K562 (cell line): ENCODE measurements around the gene PRDM8. TPM values are rescaled to one million over a fixed set of nuclear protein-coding genes. Genes with fewer than 3 reads are reported as not detected.

Experiments
- KLF13 ChIP-seq: fragments of 450-650 bp; IDR thresholded peaks from 2 replicates; pipeline ENCODE4 v1.6.1; 2016; ENCODE audit warnings: missing genetic modification characterization, low read depth, mild to moderate bottlenecking, missing compliant biosample characterization, moderate library complexity, borderline replicate concordance
- RBM39 ChIP-seq: fragments of 200-400 bp; formaldehyde crosslinking; optimal IDR thresholded peaks from 2 replicates; pipeline ENCODE3; 2018; ENCODE audit warnings: low read depth, low read length
- SMARCC2 ChIP-seq: fragments of 450-650 bp; IDR thresholded peaks from 2 replicates; pipeline ENCODE4 v1.6.1; 2017; ENCODE audit warnings: antibody characterized with exemption, moderate library complexity, mild to moderate bottlenecking, low read depth
- TOE1 ChIP-seq, 2 experiments: fragments of 450-650 bp in 1 of 2; sonication (generic) in 1 of 2; formaldehyde crosslinking in 1 of 2; IDR thresholded peaks; 2 replicates each; pipeline versions ENCODE4 v1.7.1 to v1.8.0; 2016 to 2022; ENCODE audit warnings: borderline replicate concordance in 2 of 2, mild to moderate bottlenecking in 2 of 2, antibody characterized with exemption in 1 of 2, inconsistent platforms in 1 of 2, low read depth in 1 of 2, missing genetic modification reagents in 1 of 2, moderate library complexity in 1 of 2
- ZNF551 ChIP-seq: fragments of 250-450 bp; sonication (Bioruptor Pico); IDR thresholded peaks from 2 replicates; pipeline ENCODE4 v1.5.0; 2021; ENCODE audit warnings: mild to moderate bottlenecking, moderate library complexity
- polyA plus RNA-seq, 8 experiments: library from polyadenylated mRNA; depleted of rRNA in 4 of 8; stranded (reverse) in 5 of 8; unstranded in 3 of 8; fragments of >200 nt; fragmentation: Nextera tagmentation in 2 of 8; fragmentation: Illumina TruSeq in 1 of 8; extraction: Ambion mirVana in 2 of 8; extraction: Trizol in 1 of 8; gene quantifications; 2 replicates each; pipeline versions ENCODE4 v1.2.1 to v1.2.3, GENCODE V29; 2011 to 2014; ENCODE audit warnings: inconsistent platforms in 1 of 8, missing spikeins in 1 of 8
- total RNA-seq, 7 experiments: library from RNA; depleted of rRNA in 6 of 7; stranded (reverse); fragments of >200 nt in 6 of 7; fragmentation: Illumina TruSeq in 2 of 7; extraction: Trizol in 2 of 7; gene quantifications; 2 replicates each; pipeline versions ENCODE4 v1.2.1 to v1.2.3, GENCODE V29; 2011 to 2021; ENCODE audit warnings: low replicate concordance in 1 of 7
- TF ChIP-seq, protein P1 (sequence below): sonication (generic); formaldehyde crosslinking; IDR thresholded peaks from 2 replicates; pipeline ENCODE4 v1.8.0; 2022; ENCODE audit warnings: mild to moderate bottlenecking, missing genetic modification reagents, borderline replicate concordance
- TF ChIP-seq, protein P2 (sequence below): fragments of 450-650 bp; IDR thresholded peaks from 2 replicates; pipeline ENCODE4 v1.6.1; 2016; ENCODE audit warnings: mild to moderate bottlenecking, moderate library complexity
- TF ChIP-seq, protein P3 (sequence below), 2 experiments: fragments of 150-350 bp in 1 of 2; IDR thresholded peaks; 2 replicates each; pipeline ENCODE4 v1.6.1; 2012 to 2016; ENCODE audit warnings: low read depth in 2 of 2, low read length in 2 of 2, mild to moderate bottlenecking in 1 of 2, moderate library complexity in 1 of 2

PRDM8 gene
- total and polyA plus RNA-seq, 9 of the 15 experiments (the other 6 are each of a cell fraction or from before 2014, with no cell fraction given), result 0.40 TPM; not detected in 8

DNA sequence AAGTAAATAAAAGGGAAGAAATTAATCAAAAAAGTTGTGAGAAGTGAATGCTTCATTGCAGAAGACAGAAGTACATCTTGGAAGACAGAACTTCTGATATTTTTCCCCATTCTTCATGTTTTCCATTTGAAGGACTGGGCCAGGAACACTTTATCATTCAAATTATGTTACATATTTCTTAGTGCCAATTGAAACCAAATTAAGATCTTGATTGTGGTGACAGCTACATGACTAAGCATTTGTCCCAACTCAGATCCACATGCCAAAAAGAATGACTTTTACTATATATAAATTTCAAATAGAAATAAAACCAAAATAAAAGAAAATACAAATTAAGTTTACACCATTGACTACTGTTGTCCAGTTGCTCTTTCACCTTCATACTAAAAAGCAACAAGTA lies 55.1 kb downstream of the PRDM8 start (continued):
- TF ChIP-seq, protein P1, sequence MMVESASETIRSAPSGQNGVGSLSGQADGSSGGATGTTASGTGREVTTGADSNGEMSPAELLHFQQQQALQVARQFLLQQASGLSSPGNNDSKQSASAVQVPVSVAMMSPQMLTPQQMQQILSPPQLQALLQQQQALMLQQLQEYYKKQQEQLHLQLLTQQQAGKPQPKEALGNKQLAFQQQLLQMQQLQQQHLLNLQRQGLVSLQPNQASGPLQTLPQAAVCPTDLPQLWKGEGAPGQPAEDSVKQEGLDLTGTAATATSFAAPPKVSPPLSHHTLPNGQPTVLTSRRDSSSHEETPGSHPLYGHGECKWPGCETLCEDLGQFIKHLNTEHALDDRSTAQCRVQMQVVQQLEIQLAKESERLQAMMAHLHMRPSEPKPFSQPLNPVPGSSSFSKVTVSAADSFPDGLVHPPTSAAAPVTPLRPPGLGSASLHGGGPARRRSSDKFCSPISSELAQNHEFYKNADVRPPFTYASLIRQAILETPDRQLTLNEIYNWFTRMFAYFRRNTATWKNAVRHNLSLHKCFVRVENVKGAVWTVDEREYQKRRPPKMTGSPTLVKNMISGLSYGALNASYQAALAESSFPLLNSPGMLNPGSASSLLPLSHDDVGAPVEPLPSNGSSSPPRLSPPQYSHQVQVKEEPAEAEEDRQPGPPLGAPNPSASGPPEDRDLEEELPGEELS (CRISPR knock-in tag), result no peak
- TF ChIP-seq ZNF551 (CRISPR knock-in tag) (no peak), KLF13 (tag) (no peak), TOE1 (IDR thresholded peaks at IDR 0.05; ENCODE audit: borderline replicate concordance) (no peak), TOE1 (CRISPR knock-in tag; IDR thresholded peaks at IDR 0.05; ENCODE audit: borderline replicate concordance, low read depth) (no peak), RBM39 (no peak), SMARCC2 (no peak)
- TF ChIP-seq, protein P2, sequence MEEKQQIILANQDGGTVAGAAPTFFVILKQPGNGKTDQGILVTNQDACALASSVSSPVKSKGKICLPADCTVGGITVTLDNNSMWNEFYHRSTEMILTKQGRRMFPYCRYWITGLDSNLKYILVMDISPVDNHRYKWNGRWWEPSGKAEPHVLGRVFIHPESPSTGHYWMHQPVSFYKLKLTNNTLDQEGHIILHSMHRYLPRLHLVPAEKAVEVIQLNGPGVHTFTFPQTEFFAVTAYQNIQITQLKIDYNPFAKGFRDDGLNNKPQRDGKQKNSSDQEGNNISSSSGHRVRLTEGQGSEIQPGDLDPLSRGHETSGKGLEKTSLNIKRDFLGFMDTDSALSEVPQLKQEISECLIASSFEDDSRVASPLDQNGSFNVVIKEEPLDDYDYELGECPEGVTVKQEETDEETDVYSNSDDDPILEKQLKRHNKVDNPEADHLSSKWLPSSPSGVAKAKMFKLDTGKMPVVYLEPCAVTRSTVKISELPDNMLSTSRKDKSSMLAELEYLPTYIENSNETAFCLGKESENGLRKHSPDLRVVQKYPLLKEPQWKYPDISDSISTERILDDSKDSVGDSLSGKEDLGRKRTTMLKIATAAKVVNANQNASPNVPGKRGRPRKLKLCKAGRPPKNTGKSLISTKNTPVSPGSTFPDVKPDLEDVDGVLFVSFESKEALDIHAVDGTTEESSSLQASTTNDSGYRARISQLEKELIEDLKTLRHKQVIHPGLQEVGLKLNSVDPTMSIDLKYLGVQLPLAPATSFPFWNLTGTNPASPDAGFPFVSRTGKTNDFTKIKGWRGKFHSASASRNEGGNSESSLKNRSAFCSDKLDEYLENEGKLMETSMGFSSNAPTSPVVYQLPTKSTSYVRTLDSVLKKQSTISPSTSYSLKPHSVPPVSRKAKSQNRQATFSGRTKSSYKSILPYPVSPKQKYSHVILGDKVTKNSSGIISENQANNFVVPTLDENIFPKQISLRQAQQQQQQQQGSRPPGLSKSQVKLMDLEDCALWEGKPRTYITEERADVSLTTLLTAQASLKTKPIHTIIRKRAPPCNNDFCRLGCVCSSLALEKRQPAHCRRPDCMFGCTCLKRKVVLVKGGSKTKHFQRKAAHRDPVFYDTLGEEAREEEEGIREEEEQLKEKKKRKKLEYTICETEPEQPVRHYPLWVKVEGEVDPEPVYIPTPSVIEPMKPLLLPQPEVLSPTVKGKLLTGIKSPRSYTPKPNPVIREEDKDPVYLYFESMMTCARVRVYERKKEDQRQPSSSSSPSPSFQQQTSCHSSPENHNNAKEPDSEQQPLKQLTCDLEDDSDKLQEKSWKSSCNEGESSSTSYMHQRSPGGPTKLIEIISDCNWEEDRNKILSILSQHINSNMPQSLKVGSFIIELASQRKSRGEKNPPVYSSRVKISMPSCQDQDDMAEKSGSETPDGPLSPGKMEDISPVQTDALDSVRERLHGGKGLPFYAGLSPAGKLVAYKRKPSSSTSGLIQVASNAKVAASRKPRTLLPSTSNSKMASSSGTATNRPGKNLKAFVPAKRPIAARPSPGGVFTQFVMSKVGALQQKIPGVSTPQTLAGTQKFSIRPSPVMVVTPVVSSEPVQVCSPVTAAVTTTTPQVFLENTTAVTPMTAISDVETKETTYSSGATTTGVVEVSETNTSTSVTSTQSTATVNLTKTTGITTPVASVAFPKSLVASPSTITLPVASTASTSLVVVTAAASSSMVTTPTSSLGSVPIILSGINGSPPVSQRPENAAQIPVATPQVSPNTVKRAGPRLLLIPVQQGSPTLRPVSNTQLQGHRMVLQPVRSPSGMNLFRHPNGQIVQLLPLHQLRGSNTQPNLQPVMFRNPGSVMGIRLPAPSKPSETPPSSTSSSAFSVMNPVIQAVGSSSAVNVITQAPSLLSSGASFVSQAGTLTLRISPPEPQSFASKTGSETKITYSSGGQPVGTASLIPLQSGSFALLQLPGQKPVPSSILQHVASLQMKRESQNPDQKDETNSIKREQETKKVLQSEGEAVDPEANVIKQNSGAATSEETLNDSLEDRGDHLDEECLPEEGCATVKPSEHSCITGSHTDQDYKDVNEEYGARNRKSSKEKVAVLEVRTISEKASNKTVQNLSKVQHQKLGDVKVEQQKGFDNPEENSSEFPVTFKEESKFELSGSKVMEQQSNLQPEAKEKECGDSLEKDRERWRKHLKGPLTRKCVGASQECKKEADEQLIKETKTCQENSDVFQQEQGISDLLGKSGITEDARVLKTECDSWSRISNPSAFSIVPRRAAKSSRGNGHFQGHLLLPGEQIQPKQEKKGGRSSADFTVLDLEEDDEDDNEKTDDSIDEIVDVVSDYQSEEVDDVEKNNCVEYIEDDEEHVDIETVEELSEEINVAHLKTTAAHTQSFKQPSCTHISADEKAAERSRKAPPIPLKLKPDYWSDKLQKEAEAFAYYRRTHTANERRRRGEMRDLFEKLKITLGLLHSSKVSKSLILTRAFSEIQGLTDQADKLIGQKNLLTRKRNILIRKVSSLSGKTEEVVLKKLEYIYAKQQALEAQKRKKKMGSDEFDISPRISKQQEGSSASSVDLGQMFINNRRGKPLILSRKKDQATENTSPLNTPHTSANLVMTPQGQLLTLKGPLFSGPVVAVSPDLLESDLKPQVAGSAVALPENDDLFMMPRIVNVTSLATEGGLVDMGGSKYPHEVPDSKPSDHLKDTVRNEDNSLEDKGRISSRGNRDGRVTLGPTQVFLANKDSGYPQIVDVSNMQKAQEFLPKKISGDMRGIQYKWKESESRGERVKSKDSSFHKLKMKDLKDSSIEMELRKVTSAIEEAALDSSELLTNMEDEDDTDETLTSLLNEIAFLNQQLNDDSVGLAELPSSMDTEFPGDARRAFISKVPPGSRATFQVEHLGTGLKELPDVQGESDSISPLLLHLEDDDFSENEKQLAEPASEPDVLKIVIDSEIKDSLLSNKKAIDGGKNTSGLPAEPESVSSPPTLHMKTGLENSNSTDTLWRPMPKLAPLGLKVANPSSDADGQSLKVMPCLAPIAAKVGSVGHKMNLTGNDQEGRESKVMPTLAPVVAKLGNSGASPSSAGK, result no peak
- TF ChIP-seq, protein P3, sequence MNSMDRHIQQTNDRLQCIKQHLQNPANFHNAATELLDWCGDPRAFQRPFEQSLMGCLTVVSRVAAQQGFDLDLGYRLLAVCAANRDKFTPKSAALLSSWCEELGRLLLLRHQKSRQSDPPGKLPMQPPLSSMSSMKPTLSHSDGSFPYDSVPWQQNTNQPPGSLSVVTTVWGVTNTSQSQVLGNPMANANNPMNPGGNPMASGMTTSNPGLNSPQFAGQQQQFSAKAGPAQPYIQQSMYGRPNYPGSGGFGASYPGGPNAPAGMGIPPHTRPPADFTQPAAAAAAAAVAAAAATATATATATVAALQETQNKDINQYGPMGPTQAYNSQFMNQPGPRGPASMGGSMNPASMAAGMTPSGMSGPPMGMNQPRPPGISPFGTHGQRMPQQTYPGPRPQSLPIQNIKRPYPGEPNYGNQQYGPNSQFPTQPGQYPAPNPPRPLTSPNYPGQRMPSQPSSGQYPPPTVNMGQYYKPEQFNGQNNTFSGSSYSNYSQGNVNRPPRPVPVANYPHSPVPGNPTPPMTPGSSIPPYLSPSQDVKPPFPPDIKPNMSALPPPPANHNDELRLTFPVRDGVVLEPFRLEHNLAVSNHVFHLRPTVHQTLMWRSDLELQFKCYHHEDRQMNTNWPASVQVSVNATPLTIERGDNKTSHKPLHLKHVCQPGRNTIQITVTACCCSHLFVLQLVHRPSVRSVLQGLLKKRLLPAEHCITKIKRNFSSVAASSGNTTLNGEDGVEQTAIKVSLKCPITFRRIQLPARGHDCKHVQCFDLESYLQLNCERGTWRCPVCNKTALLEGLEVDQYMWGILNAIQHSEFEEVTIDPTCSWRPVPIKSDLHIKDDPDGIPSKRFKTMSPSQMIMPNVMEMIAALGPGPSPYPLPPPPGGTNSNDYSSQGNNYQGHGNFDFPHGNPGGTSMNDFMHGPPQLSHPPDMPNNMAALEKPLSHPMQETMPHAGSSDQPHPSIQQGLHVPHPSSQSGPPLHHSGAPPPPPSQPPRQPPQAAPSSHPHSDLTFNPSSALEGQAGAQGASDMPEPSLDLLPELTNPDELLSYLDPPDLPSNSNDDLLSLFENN (IDR thresholded peaks at IDR 0.05; ENCODE audit: low read depth in 2 of 2, low read length in 2 of 2), result no peak
